ENCODE results near the gene KANK3. TPM values are rescaled to one million over a fixed set of nuclear protein-coding genes. Genes with fewer than 3 reads are reported as not detected.
A peak's percentile ranks its signal among the peaks of the same experiment; 100 is the strongest.

The KANK3 gene
- total RNA-seq, 1 experiment from 2014 or later = 7.7 TPM

- peak; percentile 56 for DNase-seq
- H3T11ph ChIP-seq (ENCODE audit: low read length) = no peak overlapping the region
- H3K18ac ChIP-seq (ENCODE audit: insufficient read length, low read depth, low read length) = no peak overlapping the region
- H4K20me1 ChIP-seq (ENCODE audit: control insufficient read depth, insufficient read depth, insufficient read length) = no peaks in the 10 kb centered on the region
- TF ChIP-seq CTCF (conservative IDR thresholded peaks at IDR 0.05) = no peak
- no peak overlapping the region for H3K9ac ChIP-seq (ENCODE audit: extremely low read depth, insufficient read length, low read length)
- H3K79me1 ChIP-seq (ENCODE audit: insufficient read depth, low read depth, low read length, poor library complexity, severe bottlenecking) = no peaks in the 10 kb centered on the region
- H3K14ac ChIP-seq (ENCODE audit: insufficient read depth, low read length) = no peak overlapping the region; the same call in 1 of the 2 replicates
- no peak overlapping the region for H2BK20ac ChIP-seq (ENCODE audit: low read depth, low read length, poor library complexity, severe bottlenecking)
- no peak overlapping the region for H2BK5ac ChIP-seq (ENCODE audit: insufficient read length, low read length)
- no peaks in the 10 kb centered on the region for H3K79me2 ChIP-seq (ENCODE audit: insufficient read depth, low read length)
- whole genome bisulfite sequencing (ENCODE audit: extremely low coverage, insufficient read length, low lambda C conversion rate) = no CpG with 5 or more reads among the region's 52 CpGs
- H3K56ac ChIP-seq (ENCODE audit: insufficient read length, low read depth, low read length) = no peak overlapping the region
- no peak overlapping the region for H2BK15ac ChIP-seq (ENCODE audit: low read depth, low read length)
- H3K4me2 ChIP-seq (ENCODE audit: insufficient read depth, insufficient read length, low read length) = peak overlapping the region; percentile 38
- no peak overlapping the region for H2BK12ac ChIP-seq (ENCODE audit: insufficient read length, low read depth, low read length)
- peaks cover 12% of the 10 kb centered on the region for H3K23me2 ChIP-seq (ENCODE audit: insufficient read length, low read depth, low read length, poor library complexity, severe bottlenecking)
- no peak overlapping the region for H4K5ac ChIP-seq (ENCODE audit: insufficient read length, low read depth, low read length)
- H4K91ac ChIP-seq (ENCODE audit: insufficient read length, low read depth, low read length) = no peak overlapping the region
- H2AFZ ChIP-seq (ENCODE audit: low read length) = no peak overlapping the region
- H3K4me1 ChIP-seq (ENCODE audit: insufficient read depth, low read length) = no peaks in the 10 kb centered on the region; the same call in 1 of the 2 replicates
- H3K27me3 ChIP-seq (ENCODE audit: insufficient read depth, low read length) = peaks cover 18% of the 10 kb centered on the region; the same call in 1 of the 2 replicates
- no peak overlapping the region for H3K27ac ChIP-seq (ENCODE audit: insufficient read length, low read depth, low read length)
- no peak overlapping the region for H4K8ac ChIP-seq (replicated peaks; ENCODE audit: insufficient read length, low read depth, low read length)
- no peaks in the 10 kb centered on the region for H3K9me3 ChIP-seq (ENCODE audit: control insufficient read depth, low read depth, low read length)
- Mint-ChIP-seq H3K9me3 (no peaks in the 10 kb centered on the region; a peak in 2 of 5 replicates), H3K4me3 (peak overlapping the region; percentile 59 to 81), H3K4me1 (peaks cover 6 to 8% of the 10 kb centered on the region in 2 experiments), H3K36me3 (ENCODE audit: insufficient read depth in 1 of 3, low read depth in 3 of 3) (peaks cover 0 to under 1% (median 0%) of the 10 kb centered on the region in 3 experiments; a peak in 2 of 7 replicates), H3K27ac (no peak overlapping the region), H3K27me3 (ENCODE audit: low read depth) (peaks cover 44% of the 10 kb centered on the region)
- no peak overlapping the region for H2AK5ac ChIP-seq (ENCODE audit: insufficient read length, low read length)
- H3K23ac ChIP-seq (ENCODE audit: insufficient read length, low read depth, low read length) = no peak overlapping the region
- H2BK120ac ChIP-seq (ENCODE audit: low read depth, low read length, poor library complexity, severe bottlenecking) = no peak overlapping the region
- no peak overlapping the region for H3K4ac ChIP-seq (ENCODE audit: low read depth, low read length)
Measured at GRCh38 chr19:8332976-8333766, 9.9 kb downstream of the KANK3 start.
